WTC11 (cell line): Measurements from ENCODE around the gene SLC4A11. TPM values are rescaled to one million over a fixed set of nuclear protein-coding genes. Genes with fewer than 3 reads are reported as not detected.

Experiments
- ATAC-seq: fragments of 200-7000 bp; cut with Tn5 transposase; 2 replicates; pipeline ENCODE4 v1.10.0; 2021; ENCODE audit warnings: mild to moderate bottlenecking, moderate library complexity
- CTCF ChIA-PET: fragments of 300-600 bp; sonication (Branson Sonifier 250); formaldehyde crosslinking; loops from one replicate; lab custom pipeline; 2021; ENCODE audit warnings: antibody characterized with exemption; lab: Charles Lee
- POLR2A ChIA-PET: fragments of 350-600 bp; sonication (Branson Sonifier 250); formaldehyde crosslinking; loops from one replicate; lab custom pipeline; 2021; ENCODE audit warnings: antibody characterized with exemption; lab: Charles Lee
- DNase-seq: peaks from one replicate; pipeline ENCODE4 v3.0.0; 2021; ENCODE audit warnings: low spot score
- H3K27ac Mint-ChIP-seq: 2 replicates; pipeline ENCODE4 v1.8.0; 2021; ENCODE audit warnings: mixed read lengths
- H3K27me3 Mint-ChIP-seq: 2 replicates; pipeline ENCODE4 v1.8.0; 2021; ENCODE audit warnings: low read depth, mild to moderate bottlenecking, moderate library complexity, mixed read lengths
- H3K36me3 Mint-ChIP-seq: 2 replicates; pipeline ENCODE4 v1.8.0; 2021; ENCODE audit warnings: mixed read lengths
- H3K4me1 Mint-ChIP-seq: 2 replicates; pipeline ENCODE4 v1.8.0; 2022; ENCODE audit warnings: mixed read lengths
- H3K4me3 Mint-ChIP-seq: 2 replicates; pipeline ENCODE4 v1.8.0; 2021; ENCODE audit warnings: mild to moderate bottlenecking, moderate library complexity, mixed read lengths
- H3K9me3 Mint-ChIP-seq: 2 replicates; pipeline ENCODE4 v1.8.0; 2021; ENCODE audit warnings: mixed read lengths
- ATF6 ChIP-seq: sonication (generic); formaldehyde crosslinking; IDR thresholded peaks from 2 replicates; pipeline ENCODE4 v1.8.1; 2023; ENCODE audit warnings: mild to moderate bottlenecking, missing genetic modification reagents
- CREM ChIP-seq: sonication (generic); formaldehyde crosslinking; IDR thresholded peaks from 2 replicates; pipeline ENCODE4 v1.8.1; 2022; ENCODE audit warnings: mild to moderate bottlenecking, missing genetic modification reagents, moderate library complexity
- E2F1 ChIP-seq: sonication (generic); formaldehyde crosslinking; IDR thresholded peaks from 2 replicates; pipeline ENCODE4 v1.8.0; 2022; ENCODE audit warnings: mild to moderate bottlenecking, missing genetic modification reagents
- FOXJ3 ChIP-seq: sonication (generic); formaldehyde crosslinking; IDR thresholded peaks from 2 replicates; pipeline ENCODE4 v1.9.0; 2021; ENCODE audit warnings: missing genetic modification reagents, mild to moderate bottlenecking, borderline replicate concordance
- KAT7 ChIP-seq: sonication (generic); formaldehyde crosslinking; IDR thresholded peaks from 2 replicates; pipeline ENCODE4 v1.8.1; 2023; ENCODE audit warnings: missing genetic modification reagents, mild to moderate bottlenecking, borderline replicate concordance
- MYBL2 ChIP-seq: sonication (generic); formaldehyde crosslinking; IDR thresholded peaks from 2 replicates; pipeline ENCODE4 v1.8.1; 2023; ENCODE audit warnings: mild to moderate bottlenecking, moderate library complexity, missing genetic modification reagents
- NR1H2 ChIP-seq: sonication (generic); formaldehyde crosslinking; IDR thresholded peaks from 2 replicates; pipeline ENCODE4 v1.9.0; 2021; ENCODE audit warnings: mild to moderate bottlenecking, moderate library complexity, missing genetic modification reagents
- PRRX2 ChIP-seq: fragments of 250-450 bp; sonication (Bioruptor Pico); IDR thresholded peaks from 2 replicates; pipeline ENCODE4 v1.8.0; 2021; ENCODE audit warnings: mild to moderate bottlenecking
- RORB ChIP-seq: fragments of 250-450 bp; sonication (Bioruptor Pico); IDR thresholded peaks from 2 replicates; pipeline ENCODE4 v1.9.0; 2021; ENCODE audit warnings: mild to moderate bottlenecking
- ZNF138 ChIP-seq: sonication (generic); formaldehyde crosslinking; conservative IDR thresholded peaks from 2 replicates; pipeline ENCODE4 v1.8.1; 2022; ENCODE audit warnings: mild to moderate bottlenecking, moderate library complexity, missing genetic modification reagents
- ZNF219 ChIP-seq: sonication (generic); formaldehyde crosslinking; IDR thresholded peaks from 2 replicates; pipeline ENCODE4 v1.8.0; 2023; ENCODE audit warnings: missing genetic modification reagents, mild to moderate bottlenecking, borderline replicate concordance
- ZNF425 ChIP-seq: fragments of 250-450 bp; sonication (Bioruptor Pico); conservative IDR thresholded peaks from 2 replicates; pipeline ENCODE4 v1.9.0; 2021; ENCODE audit warnings: mild to moderate bottlenecking
- ZNF671 ChIP-seq: fragments of 250-450 bp; sonication (Bioruptor Pico); IDR thresholded peaks from 2 replicates; pipeline ENCODE4 v1.8.0; 2021; ENCODE audit warnings: mild to moderate bottlenecking
- total RNA-seq: library from RNA; stranded (reverse); gene quantifications from 3 replicates; pipeline ENCODE4 v1.2.3, GENCODE V29; 2021
- TF ChIP-seq, protein P1 (sequence below): sonication (generic); formaldehyde crosslinking; IDR thresholded peaks from 2 replicates; pipeline ENCODE4 v1.8.1; 2023; ENCODE audit warnings: mild to moderate bottlenecking, missing genetic modification reagents, moderate library complexity
- TF ChIP-seq, protein P2 (sequence below): sonication (generic); formaldehyde crosslinking; IDR thresholded peaks from 2 replicates; pipeline ENCODE4 v1.8.1; 2023; ENCODE audit warnings: mild to moderate bottlenecking, missing genetic modification reagents, moderate library complexity
- TF ChIP-seq, protein P3 (sequence below): sonication (generic); formaldehyde crosslinking; IDR thresholded peaks from 2 replicates; pipeline ENCODE4 v1.8.1; 2023; ENCODE audit warnings: mild to moderate bottlenecking, moderate library complexity, missing genetic modification reagents
- TF ChIP-seq, protein P4 (sequence below): fragments of 250-450 bp; sonication (Bioruptor Pico); IDR thresholded peaks from 2 replicates; pipeline ENCODE4 v1.9.0; 2021; ENCODE audit warnings: moderate library complexity, mild to moderate bottlenecking, inconsistent platforms, borderline replicate concordance
- TF ChIP-seq, protein P5 (sequence below): sonication (generic); formaldehyde crosslinking; conservative IDR thresholded peaks from 2 replicates; pipeline ENCODE4 v1.8.1; 2022; ENCODE audit warnings: mild to moderate bottlenecking, missing genetic modification reagents
- TF ChIP-seq, protein P6 (sequence below): sonication (generic); formaldehyde crosslinking; IDR thresholded peaks from 2 replicates; pipeline ENCODE4 v1.8.0; 2022; ENCODE audit warnings: missing genetic modification reagents
- TF ChIP-seq, protein P7 (sequence below): fragments of 250-450 bp; sonication (Bioruptor Pico); IDR thresholded peaks from 2 replicates; pipeline ENCODE4 v1.9.0; 2021; ENCODE audit warnings: mild to moderate bottlenecking

The SLC4A11 gene
- total RNA-seq, 1 experiment from 2014 or later = 39.5 TPM

DNA sequence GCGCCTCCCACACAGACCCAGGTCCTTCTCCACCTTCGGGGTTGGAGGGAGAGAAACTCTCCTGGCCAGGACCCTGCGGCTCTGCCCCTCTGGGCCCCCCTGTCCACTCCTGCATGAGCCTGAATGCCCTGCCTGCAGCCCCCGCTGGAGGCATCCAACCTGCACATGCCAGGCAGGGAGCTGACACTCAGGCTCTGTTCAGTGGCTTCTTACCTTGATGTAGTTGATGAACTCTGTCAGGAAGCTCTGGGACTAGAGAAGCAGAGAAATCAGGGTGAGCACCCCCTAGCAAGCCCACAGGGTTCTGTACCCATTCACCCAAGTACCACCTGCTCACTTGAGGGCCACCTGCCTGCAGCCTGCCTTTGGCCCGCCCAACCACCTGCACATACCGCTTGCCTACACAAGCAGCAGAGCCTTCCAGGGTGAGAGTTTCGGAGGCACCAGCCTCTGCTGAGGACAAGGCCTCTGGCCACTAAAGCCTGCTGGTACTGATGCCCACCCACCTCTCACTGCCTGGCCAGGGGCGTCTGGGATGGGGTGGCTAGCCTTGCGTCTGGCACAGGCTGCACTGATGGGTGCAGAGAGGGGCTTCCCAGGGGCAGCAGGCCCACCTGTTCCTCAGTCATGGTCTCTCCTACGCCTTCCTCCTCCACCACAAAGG, 44.2 kb downstream of the SLC4A11 start (continued):
- no peak for TF ChIP-seq ZNF425 (CRISPR knock-in tag)
- TF ChIP-seq, protein P1, sequence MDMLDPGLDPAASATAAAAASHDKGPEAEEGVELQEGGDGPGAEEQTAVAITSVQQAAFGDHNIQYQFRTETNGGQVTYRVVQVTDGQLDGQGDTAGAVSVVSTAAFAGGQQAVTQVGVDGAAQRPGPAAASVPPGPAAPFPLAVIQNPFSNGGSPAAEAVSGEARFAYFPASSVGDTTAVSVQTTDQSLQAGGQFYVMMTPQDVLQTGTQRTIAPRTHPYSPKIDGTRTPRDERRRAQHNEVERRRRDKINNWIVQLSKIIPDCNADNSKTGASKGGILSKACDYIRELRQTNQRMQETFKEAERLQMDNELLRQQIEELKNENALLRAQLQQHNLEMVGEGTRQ (CRISPR knock-in tag) = no peak
- TF ChIP-seq, all 79 proteins: peak for 0

DNA sequence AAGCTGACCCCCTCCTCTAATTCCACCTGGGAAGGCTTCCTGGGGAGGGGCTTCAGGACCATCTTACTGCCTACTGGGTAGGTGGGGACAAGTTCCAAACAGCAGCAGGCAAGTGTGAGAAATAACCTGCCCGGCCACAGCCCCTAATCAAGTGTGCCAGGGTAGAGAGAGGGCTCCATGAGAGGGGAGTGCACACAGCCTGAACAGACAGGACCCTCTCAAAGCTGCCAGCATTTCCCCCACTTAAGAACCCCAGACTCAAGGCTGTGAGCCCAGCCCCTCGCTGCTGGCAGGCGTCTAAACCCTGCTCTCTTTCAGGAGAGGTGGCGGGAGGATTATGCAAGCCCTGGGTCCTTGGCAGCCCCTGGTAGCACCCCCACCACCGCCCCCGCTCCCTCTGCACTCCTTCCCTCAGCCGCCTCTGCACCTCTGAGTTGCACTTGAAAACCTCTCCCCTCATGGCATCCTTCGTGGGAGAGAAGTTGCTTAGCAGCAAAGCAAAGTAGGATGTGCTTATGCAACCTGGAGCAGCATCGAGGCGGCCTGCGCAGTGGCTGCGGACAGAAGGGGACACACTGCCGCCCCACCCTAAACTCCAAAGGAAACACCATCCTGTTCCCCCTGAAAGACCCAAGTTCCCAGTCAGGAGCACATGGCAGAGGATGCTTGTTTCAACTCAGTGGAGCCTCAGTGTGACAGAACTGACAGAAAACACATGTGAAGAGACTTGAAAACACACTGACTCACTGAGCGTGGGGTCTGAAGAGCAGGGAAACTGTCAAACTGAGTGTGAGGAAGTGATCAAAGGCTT, 45.0 kb downstream of the SLC4A11 start:
- Mint-ChIP-seq H3K27ac (no peak overlapping the region), H3K4me3 (no peak overlapping the region), H3K36me3 (peaks cover 60% of the 10 kb centered on the region), H3K27me3 (no peaks in the 10 kb centered on the region)
- no peak for DNase-seq
- TF ChIP-seq PRRX2 (CRISPR knock-in tag) (no peak), FOXJ3 (CRISPR knock-in tag) (no peak), NR1H2 (CRISPR knock-in tag) (no peak), E2F1 (CRISPR knock-in tag) (no peak), KAT7 (CRISPR knock-in tag) (no peak), ZNF138 (CRISPR knock-in tag) (no peak), ATF6 (no peak), ZNF671 (no peak), MYBL2 (CRISPR knock-in tag) (no peak), RORB (CRISPR knock-in tag) (no peak), CREM (no peak), ZNF219 (CRISPR knock-in tag) (no peak)
- TF ChIP-seq, protein P2, sequence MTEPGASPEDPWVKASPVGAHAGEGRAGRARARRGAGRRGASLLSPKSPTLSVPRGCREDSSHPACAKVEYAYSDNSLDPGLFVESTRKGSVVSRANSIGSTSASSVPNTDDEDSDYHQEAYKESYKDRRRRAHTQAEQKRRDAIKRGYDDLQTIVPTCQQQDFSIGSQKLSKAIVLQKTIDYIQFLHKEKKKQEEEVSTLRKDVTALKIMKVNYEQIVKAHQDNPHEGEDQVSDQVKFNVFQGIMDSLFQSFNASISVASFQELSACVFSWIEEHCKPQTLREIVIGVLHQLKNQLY (CRISPR knock-in tag) = no peak
- TF ChIP-seq, protein P3, sequence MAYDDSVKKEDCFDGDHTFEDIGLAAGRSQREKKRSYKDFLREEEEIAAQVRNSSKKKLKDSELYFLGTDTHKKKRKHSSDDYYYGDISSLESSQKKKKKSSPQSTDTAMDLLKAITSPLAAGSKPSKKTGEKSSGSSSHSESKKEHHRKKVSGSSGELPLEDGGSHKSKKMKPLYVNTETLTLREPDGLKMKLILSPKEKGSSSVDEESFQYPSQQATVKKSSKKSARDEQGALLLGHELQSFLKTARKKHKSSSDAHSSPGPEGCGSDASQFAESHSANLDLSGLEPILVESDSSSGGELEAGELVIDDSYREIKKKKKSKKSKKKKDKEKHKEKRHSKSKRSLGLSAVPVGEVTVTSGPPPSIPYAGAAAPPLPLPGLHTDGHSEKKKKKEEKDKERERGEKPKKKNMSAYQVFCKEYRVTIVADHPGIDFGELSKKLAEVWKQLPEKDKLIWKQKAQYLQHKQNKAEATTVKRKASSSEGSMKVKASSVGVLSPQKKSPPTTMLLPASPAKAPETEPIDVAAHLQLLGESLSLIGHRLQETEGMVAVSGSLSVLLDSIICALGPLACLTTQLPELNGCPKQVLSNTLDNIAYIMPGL = no peak
- TF ChIP-seq, protein P4, sequence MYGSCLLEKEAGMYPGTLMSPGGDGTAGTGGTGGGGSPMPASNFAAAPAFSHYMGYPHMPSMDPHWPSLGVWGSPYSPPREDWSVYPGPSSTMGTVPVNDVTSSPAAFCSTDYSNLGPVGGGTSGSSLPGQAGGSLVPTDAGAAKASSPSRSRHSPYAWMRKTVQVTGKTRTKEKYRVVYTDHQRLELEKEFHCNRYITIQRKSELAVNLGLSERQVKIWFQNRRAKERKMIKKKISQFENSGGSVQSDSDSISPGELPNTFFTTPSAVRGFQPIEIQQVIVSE (CRISPR knock-in tag) = no peak
- TF ChIP-seq, protein P5, sequence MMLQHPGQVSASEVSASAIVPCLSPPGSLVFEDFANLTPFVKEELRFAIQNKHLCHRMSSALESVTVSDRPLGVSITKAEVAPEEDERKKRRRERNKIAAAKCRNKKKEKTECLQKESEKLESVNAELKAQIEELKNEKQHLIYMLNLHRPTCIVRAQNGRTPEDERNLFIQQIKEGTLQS (CRISPR knock-in tag) = no peak
- TF ChIP-seq, protein P6, sequence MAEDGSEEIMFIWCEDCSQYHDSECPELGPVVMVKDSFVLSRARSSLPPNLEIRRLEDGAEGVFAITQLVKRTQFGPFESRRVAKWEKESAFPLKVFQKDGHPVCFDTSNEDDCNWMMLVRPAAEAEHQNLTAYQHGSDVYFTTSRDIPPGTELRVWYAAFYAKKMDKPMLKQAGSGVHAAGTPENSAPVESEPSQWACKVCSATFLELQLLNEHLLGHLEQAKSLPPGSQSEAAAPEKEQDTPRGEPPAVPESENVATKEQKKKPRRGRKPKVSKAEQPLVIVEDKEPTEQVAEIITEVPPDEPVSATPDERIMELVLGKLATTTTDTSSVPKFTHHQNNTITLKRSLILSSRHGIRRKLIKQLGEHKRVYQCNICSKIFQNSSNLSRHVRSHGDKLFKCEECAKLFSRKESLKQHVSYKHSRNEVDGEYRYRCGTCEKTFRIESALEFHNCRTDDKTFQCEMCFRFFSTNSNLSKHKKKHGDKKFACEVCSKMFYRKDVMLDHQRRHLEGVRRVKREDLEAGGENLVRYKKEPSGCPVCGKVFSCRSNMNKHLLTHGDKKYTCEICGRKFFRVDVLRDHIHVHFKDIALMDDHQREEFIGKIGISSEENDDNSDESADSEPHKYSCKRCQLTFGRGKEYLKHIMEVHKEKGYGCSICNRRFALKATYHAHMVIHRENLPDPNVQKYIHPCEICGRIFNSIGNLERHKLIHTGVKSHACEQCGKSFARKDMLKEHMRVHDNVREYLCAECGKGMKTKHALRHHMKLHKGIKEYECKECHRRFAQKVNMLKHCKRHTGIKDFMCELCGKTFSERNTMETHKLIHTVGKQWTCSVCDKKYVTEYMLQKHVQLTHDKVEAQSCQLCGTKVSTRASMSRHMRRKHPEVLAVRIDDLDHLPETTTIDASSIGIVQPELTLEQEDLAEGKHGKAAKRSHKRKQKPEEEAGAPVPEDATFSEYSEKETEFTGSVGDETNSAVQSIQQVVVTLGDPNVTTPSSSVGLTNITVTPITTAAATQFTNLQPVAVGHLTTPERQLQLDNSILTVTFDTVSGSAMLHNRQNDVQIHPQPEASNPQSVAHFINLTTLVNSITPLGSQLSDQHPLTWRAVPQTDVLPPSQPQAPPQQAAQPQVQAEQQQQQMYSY (CRISPR knock-in tag) = no peak
- TF ChIP-seq, protein P7, sequence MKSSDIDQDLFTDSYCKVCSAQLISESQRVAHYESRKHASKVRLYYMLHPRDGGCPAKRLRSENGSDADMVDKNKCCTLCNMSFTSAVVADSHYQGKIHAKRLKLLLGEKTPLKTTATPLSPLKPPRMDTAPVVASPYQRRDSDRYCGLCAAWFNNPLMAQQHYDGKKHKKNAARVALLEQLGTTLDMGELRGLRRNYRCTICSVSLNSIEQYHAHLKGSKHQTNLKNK (CRISPR knock-in tag) = no peak
- TF ChIP-seq, all 79 proteins: peak for 0
- POLR2A ChIA-PET = no interaction called here
- no peak for ATAC-seq
- CTCF ChIA-PET = no interaction called here
- peaks cover 9% of the 10 kb centered on the region for H3K4me1 Mint-ChIP-seq
- no peaks in the 10 kb centered on the region for H3K9me3 Mint-ChIP-seq
